Activated B cell treated with CpG ODN at 0.5 μM for 24 hours (primary cell): Measurements from ENCODE around the gene IFT80. TPM values are rescaled to one million over a fixed set of nuclear protein-coding genes. Genes with fewer than 3 reads are reported as not detected.

Experiments used
- ATAC-seq: fragments of 200-7000 bp; cut with Tn5 transposase; one replicate; pipeline ENCODE4 v1.10.0; 2021; ENCODE audit warnings: low read depth, mild to moderate bottlenecking, moderate library complexity
- CTCF ChIA-PET: fragments of 350-600 bp; sonication (Branson Sonifier 250); formaldehyde crosslinking; loops from one replicate; lab custom pipeline; 2021; ENCODE audit warnings: antibody characterized with exemption; lab: Charles Lee
- POLR2A ChIA-PET: fragments of 350-600 bp; sonication (Branson Sonifier 250); formaldehyde crosslinking; loops from one replicate; lab custom pipeline; 2021; ENCODE audit warnings: antibody characterized with exemption; lab: Charles Lee
- DNase-seq: peaks from one replicate; pipeline ENCODE4 v3.0.0; 2022
- H3K27ac Mint-ChIP-seq: one replicate; pipeline ENCODE4 v1.8.0; 2020; ENCODE audit warnings: mixed read lengths
- H3K27me3 Mint-ChIP-seq: one replicate; pipeline ENCODE4 v1.8.0; 2021; ENCODE audit warnings: mixed read lengths
- H3K36me3 Mint-ChIP-seq: one replicate; pipeline ENCODE4 v1.8.0; 2021; ENCODE audit warnings: low read depth, mixed read lengths
- H3K4me1 Mint-ChIP-seq: one replicate; pipeline ENCODE4 v1.8.0; 2021; ENCODE audit warnings: mixed read lengths
- H3K4me3 Mint-ChIP-seq: one replicate; pipeline ENCODE4 v1.8.0; 2020; ENCODE audit warnings: mild to moderate bottlenecking, mixed read lengths
- H3K9me3 Mint-ChIP-seq: one replicate; pipeline ENCODE4 v1.8.0; 2020; ENCODE audit warnings: mixed read lengths
- intact Hi-C: fragments of 100-400 bp; cut with micrococcal nuclease; formaldehyde crosslinking; loops from one replicate; pipeline ENCODE4 v1.15.1; 2024
- total RNA-seq: library from RNA; stranded (reverse); gene quantifications from 2 replicates; pipeline ENCODE4 v1.2.3, GENCODE V29; 2022
- TF ChIP-seq, protein P1 (sequence below): fragments of 200-600 bp; IDR thresholded peaks from one replicate; pipeline ENCODE4 v1.8.0; 2022; ENCODE audit warnings: antibody characterized with exemption, mild to moderate bottlenecking

The IFT80 gene
- total RNA-seq, 1 donor from 2014 or later: 26.7 TPM

DNA sequence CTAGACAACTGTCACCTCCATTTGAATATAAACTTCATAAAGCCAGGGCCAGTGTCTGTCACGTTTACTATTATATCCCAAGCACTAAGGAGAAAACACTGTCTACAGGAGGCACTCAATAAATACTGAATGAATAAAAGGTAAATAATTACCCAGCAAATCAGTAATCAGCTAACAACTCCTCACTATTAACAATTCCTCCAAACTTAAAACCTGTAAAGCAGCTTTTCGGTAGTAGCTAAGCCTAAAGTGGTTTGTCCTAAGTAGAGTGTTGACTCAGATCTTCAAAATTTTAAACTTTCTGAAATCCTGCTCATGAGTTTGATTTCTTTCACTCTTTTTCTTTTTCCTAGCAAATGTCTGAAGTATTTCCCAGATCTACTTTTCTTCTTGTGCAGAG is 133.9 kb downstream of the IFT80 start:
- ChIA-PET CTCF (no interaction called here), POLR2A (no interaction called here)
- Mint-ChIP-seq H3K4me3 (no peak overlapping the region), H3K27me3 (no peaks in the 10 kb centered on the region), H3K4me1 (no peaks in the 10 kb centered on the region), H3K9me3 (no peaks in the 10 kb centered on the region), H3K27ac (no peak overlapping the region), H3K36me3 (peaks cover 7% of the 10 kb centered on the region)
- TF ChIP-seq, protein P1, sequence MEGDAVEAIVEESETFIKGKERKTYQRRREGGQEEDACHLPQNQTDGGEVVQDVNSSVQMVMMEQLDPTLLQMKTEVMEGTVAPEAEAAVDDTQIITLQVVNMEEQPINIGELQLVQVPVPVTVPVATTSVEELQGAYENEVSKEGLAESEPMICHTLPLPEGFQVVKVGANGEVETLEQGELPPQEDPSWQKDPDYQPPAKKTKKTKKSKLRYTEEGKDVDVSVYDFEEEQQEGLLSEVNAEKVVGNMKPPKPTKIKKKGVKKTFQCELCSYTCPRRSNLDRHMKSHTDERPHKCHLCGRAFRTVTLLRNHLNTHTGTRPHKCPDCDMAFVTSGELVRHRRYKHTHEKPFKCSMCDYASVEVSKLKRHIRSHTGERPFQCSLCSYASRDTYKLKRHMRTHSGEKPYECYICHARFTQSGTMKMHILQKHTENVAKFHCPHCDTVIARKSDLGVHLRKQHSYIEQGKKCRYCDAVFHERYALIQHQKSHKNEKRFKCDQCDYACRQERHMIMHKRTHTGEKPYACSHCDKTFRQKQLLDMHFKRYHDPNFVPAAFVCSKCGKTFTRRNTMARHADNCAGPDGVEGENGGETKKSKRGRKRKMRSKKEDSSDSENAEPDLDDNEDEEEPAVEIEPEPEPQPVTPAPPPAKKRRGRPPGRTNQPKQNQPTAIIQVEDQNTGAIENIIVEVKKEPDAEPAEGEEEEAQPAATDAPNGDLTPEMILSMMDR: no peak
- ATAC-seq (no peak), DNase-seq (no peak)
- intact Hi-C loops: no loop called here

DNA sequence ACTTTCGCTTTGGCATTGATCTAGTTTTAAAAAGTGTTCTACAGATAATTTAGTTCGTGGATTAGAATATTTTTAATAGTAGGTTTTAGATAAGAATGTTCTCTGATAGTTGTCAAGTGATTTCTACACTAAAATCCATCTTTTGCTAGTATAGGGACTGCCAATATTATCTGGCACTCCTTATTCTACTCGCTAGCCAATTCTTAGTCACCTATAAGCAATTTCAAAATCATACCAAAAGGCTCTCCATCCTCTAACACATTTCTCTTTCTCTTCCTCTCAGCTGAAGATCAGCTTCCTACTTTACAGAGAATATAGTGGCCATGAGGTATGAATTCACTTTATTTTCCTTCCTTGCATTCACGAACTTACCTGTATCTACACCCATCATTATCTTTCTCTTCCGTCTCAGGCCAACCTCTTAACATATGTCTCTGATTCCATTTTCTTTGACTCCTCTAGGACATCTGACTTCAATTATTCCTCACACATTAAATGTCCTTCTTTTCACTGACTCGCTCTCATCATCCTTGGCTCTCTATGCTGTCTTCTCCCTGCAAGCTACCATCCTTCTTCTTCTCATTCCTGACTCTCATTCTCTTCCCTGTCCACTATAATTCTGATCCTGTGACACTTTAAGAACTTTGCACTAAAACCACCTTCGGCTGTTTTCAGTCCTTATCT is 138.3 kb downstream of the IFT80 start:
- peaks cover 5% of the 10 kb centered on the region for H3K36me3 Mint-ChIP-seq
- no peak overlapping the region for H3K27ac Mint-ChIP-seq
- no peak overlapping the region for H3K4me3 Mint-ChIP-seq
- H3K27me3 Mint-ChIP-seq: no peaks in the 10 kb centered on the region
- no peaks in the 10 kb centered on the region for H3K9me3 Mint-ChIP-seq
- ATAC-seq: no peak
- intact Hi-C loops: no loop called here
- CTCF ChIA-PET: no interaction called here
- H3K4me1 Mint-ChIP-seq: no peaks in the 10 kb centered on the region
- no peak for DNase-seq
- POLR2A ChIA-PET: no interaction called here
- TF ChIP-seq, protein P1: no peak

DNA sequence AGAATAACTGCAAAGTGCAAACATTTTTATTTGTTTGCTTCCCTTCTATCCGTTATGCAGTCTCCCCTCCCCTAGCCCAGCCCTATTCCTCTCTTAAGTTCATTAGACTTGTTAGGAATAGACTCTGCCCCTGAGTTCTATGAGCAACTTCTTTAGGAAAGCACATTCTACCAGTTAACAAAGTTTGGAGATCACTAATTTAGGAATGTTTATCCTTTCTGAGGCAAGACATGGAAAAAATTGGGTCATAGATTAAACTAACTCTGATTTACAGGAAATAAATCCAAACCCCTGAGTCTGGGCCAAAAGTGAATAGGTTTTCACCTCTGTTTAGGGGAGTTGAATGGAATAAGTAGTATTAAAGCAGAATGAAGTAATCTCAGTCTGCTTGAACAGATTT is 139.4 kb downstream of the IFT80 start:
- Mint-ChIP-seq H3K27ac (no peak overlapping the region), H3K4me3 (no peak overlapping the region), H3K9me3 (no peaks in the 10 kb centered on the region), H3K4me1 (no peaks in the 10 kb centered on the region), H3K27me3 (no peaks in the 10 kb centered on the region), H3K36me3 (peaks cover 5% of the 10 kb centered on the region)
- TF ChIP-seq, protein P1: no peak
- DNase-seq (no peak), ATAC-seq (no peak)
- ChIA-PET POLR2A (no interaction called here), CTCF (no interaction called here)
- intact Hi-C loops: no loop called here

DNA sequence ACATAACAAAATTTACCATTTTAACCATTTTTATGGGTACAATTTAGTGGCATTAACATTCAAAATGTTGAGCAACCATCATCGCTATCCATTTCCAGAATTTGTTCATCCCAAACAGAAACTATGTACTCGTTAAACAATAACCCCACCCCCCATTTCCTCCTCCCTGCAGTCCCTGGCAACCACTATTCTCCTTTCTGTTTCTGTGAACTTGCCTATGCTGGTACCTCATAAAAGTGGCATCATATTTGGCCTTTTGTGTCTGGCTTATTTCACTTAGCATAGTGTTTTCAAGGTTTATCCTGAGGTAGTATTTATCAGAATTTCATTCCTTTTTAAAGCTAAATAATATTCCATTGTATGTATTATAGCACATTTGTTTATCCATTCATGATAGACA is 141.4 kb downstream of the IFT80 start:
- Mint-ChIP-seq H3K27me3 (no peaks in the 10 kb centered on the region), H3K36me3 (peaks cover 5% of the 10 kb centered on the region), H3K27ac (no peak overlapping the region), H3K4me1 (no peaks in the 10 kb centered on the region), H3K4me3 (no peak overlapping the region), H3K9me3 (no peaks in the 10 kb centered on the region)
- TF ChIP-seq, protein P1: no peak
- ATAC-seq (no peak), DNase-seq (no peak)
- POLR2A ChIA-PET: no interaction called here
- intact Hi-C loops: no loop called here
- CTCF ChIA-PET: no interaction called here

- H3K9me3 Mint-ChIP-seq: no peaks in the 10 kb centered on the region
- no peak overlapping the region for H3K4me3 Mint-ChIP-seq
- ATAC-seq: no peak
- H3K27ac Mint-ChIP-seq: no peak overlapping the region
- TF ChIP-seq, protein P1: no peak
- DNase-seq: no peak
- H3K4me1 Mint-ChIP-seq: no peaks in the 10 kb centered on the region
- ChIA-PET POLR2A (no interaction called here), CTCF (no interaction called here)
- intact Hi-C loops: no loop called here
- H3K27me3 Mint-ChIP-seq: no peaks in the 10 kb centered on the region
- H3K36me3 Mint-ChIP-seq: peaks cover 2% of the 10 kb centered on the region
Observed at GRCh38 chr3:160253298-160253697, 145.7 kb downstream of the IFT80 start.
